HepG2 (cell line): ENCODE results near the gene POLR1D. TPM values are rescaled to one million over a fixed set of nuclear protein-coding genes. Genes with fewer than 3 reads are reported as not detected.

ENCODE experiments used
- ESRRA ChIP-seq: sonication (generic); formaldehyde crosslinking; IDR thresholded peaks from 2 replicates; pipeline ENCODE4 v1.5.1; 2020; ENCODE audit warnings: mild to moderate bottlenecking, low read depth, missing genetic modification reagents
- HNF4A ChIP-seq: sonication (generic); formaldehyde crosslinking; IDR thresholded peaks from 2 replicates; pipeline ENCODE4 v1.4.0; 2020; ENCODE audit warnings: missing genetic modification reagents
- MIER2 ChIP-seq: IDR thresholded peaks from 2 replicates; pipeline ENCODE4 v1.6.1; 2016; ENCODE audit warnings: missing biosample characterization, missing genetic modification reagents
- NFYC ChIP-seq: IDR thresholded peaks from 2 replicates; pipeline ENCODE4 v1.6.1; 2016; ENCODE audit warnings: missing genetic modification reagents, missing compliant biosample characterization
- NR2F6 ChIP-seq, 2 experiments: IDR thresholded peaks; 2 replicates each; pipeline ENCODE4 v1.6.1; 2016; ENCODE audit warnings: antibody characterized with exemption in 1 of 2, mild to moderate bottlenecking in 1 of 2
- PAX8 ChIP-seq: sonication (generic); formaldehyde crosslinking; IDR thresholded peaks from 2 replicates; pipeline ENCODE4 v1.8.0; 2022; ENCODE audit warnings: mild to moderate bottlenecking, missing genetic modification reagents, borderline replicate concordance
- SP5 ChIP-seq: IDR thresholded peaks from 2 replicates; pipeline ENCODE4 v1.6.1; 2016; ENCODE audit warnings: low read depth, borderline replicate concordance
- TARDBP ChIP-seq: sonication (generic); formaldehyde crosslinking; IDR thresholded peaks from 2 replicates; pipeline ENCODE4 v1.8.0; 2022; ENCODE audit warnings: mild to moderate bottlenecking, missing genetic modification reagents
- TEF ChIP-seq: sonication (generic); formaldehyde crosslinking; IDR thresholded peaks from 2 replicates; pipeline ENCODE4 v1.5.0; 2020; ENCODE audit warnings: missing genetic modification reagents
- WIZ ChIP-seq: sonication (generic); formaldehyde crosslinking; IDR thresholded peaks from 2 replicates; pipeline ENCODE4 v1.5.1; 2020; ENCODE audit warnings: mild to moderate bottlenecking, missing genetic modification reagents
- ZFP41 ChIP-seq: sonication (generic); formaldehyde crosslinking; IDR thresholded peaks from 2 replicates; pipeline ENCODE4 v1.4.0; 2020; ENCODE audit warnings: mild to moderate bottlenecking, missing genetic modification reagents, borderline replicate concordance
- ZMYM3 ChIP-seq: sonication (generic); formaldehyde crosslinking; IDR thresholded peaks from 2 replicates; pipeline ENCODE4 v1.5.1; 2020; ENCODE audit warnings: mild to moderate bottlenecking, missing genetic modification reagents
- ZNF234 ChIP-seq: sonication (generic); formaldehyde crosslinking; conservative IDR thresholded peaks from 2 replicates; pipeline ENCODE4 v1.5.1; 2020; ENCODE audit warnings: mild to moderate bottlenecking, missing genetic modification reagents
- ZNF547 ChIP-seq: sonication (generic); formaldehyde crosslinking; IDR thresholded peaks from 2 replicates; pipeline ENCODE4 v1.5.1; 2020; ENCODE audit warnings: mild to moderate bottlenecking, missing genetic modification reagents
- ZNF800 ChIP-seq: sonication (generic); formaldehyde crosslinking; IDR thresholded peaks from 2 replicates; pipeline ENCODE4 v1.4.0; 2020; ENCODE audit warnings: missing genetic modification reagents
- polyA plus RNA-seq, 8 experiments: library from polyadenylated mRNA; depleted of rRNA in 3 of 8; stranded (reverse) in 7 of 8; unstranded in 1 of 8; fragments of >200 nt; fragmentation: Illumina TruSeq in 4 of 8; extraction: Trizol in 4 of 8; gene quantifications; 2 replicates each; pipeline versions ENCODE4 v1.2.1 to v1.2.3, GENCODE V29; 2011 to 2016; ENCODE audit warnings: low read depth in 4 of 8, missing spikeins in 1 of 8, mixed read lengths in 1 of 8; ENCODE audit not compliant: insufficient read depth in 1 of 8
- total RNA-seq, 5 experiments: library from RNA; depleted of rRNA; stranded (reverse); fragments of >200 nt; fragmentation: Illumina TruSeq; extraction: Trizol; gene quantifications; 2 replicates each; pipeline ENCODE4 v1.2.3, GENCODE V29; 2016; ENCODE audit warnings: low read depth in 1 of 5
- TF ChIP-seq, protein P1 (sequence below): sonication (generic); formaldehyde crosslinking; IDR thresholded peaks from 2 replicates; pipeline ENCODE4 v1.4.0; 2020; ENCODE audit warnings: mild to moderate bottlenecking, missing genetic modification reagents, borderline replicate concordance
- TF ChIP-seq, protein P2 (sequence below): sonication (generic); formaldehyde crosslinking; IDR thresholded peaks from 2 replicates; pipeline ENCODE4 v1.5.0; 2020; ENCODE audit warnings: mild to moderate bottlenecking, missing genetic modification reagents, borderline replicate concordance
- TF ChIP-seq, protein P3 (sequence below): sonication (generic); formaldehyde crosslinking; IDR thresholded peaks from 2 replicates; pipeline ENCODE4 v1.4.0; 2020; ENCODE audit warnings: missing genetic modification reagents

The POLR1D gene
- total and polyA plus RNA-seq, 2 of the 13 experiments (the other 11 are each of a cell fraction or from before 2014, with no cell fraction given) = 183 to 490 TPM

DNA sequence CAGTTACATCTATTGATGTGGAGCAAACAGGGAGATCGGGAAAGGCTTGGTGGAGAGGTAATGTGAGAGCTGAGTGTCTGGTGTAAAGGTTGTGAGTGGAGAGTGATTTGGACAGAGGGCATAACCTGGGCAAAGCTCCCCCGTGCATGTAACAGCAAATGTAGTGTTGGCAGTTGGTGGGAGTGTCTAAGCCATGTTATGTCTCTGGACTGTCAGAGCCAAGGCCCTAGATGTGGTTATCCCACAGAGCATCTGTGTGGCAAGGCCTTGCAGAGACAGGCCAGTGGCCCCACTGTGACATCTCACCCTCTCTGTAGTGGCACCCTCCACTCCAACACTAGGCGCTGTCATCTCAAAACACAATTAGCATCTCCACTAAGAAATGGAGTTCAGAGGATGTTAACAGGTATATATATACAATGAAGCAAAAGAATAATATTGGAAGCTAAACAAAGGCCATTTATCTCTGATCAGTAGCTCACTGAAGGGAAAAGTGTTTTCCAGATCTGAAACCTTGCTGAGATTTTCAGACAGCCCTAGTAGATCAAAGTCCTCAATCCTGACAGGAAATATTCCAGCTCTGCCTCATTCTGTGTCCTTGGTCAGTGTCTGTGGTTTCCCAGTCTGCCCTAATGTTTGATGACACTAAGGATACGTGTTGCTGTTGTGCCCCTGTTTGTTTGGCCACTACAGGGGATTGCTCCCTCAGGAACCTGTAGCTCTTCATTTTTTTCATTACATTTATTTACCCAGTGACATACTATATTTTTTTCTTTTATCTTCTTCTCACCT, 20.2 kb downstream of the POLR1D start (continued):
- TF ChIP-seq, protein P1, sequence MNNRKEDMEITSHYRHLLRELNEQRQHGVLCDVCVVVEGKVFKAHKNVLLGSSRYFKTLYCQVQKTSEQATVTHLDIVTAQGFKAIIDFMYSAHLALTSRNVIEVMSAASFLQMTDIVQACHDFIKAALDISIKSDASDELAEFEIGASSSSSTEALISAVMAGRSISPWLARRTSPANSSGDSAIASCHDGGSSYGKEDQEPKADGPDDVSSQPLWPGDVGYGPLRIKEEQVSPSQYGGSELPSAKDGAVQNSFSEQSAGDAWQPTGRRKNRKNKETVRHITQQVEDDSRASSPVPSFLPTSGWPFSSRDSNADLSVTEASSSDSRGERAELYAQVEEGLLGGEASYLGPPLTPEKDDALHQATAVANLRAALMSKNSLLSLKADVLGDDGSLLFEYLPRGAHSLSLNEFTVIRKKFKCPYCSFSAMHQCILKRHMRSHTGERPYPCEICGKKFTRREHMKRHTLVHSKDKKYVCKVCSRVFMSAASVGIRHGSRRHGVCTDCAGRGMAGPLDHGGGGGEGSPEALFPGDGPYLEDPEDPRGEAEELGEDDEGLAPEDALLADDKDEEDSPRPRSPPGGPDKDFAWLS (CRISPR knock-in tag) = no peak
- TF ChIP-seq TARDBP (peak; percentile 55; the same call in 1 of the 2 replicates), SP5 (CRISPR knock-in tag) (no peak), WIZ (CRISPR knock-in tag) (no peak), ZNF547 (CRISPR knock-in tag) (no peak), ZFP41 (CRISPR knock-in tag) (no peak), MIER2 (CRISPR knock-in tag) (0 out of 2 replicates have a peak, but pooled peaks have one; percentile 14), ZNF234 (CRISPR knock-in tag) (no peak), ZNF800 (peak; percentile 43; the same call in 1 of the 2 replicates), TEF (CRISPR knock-in tag) (no peak), NR2F6 (IDR thresholded peaks at IDR 0.05) (peak; percentile 42; the same call in 1 of the 2 replicates), NR2F6 (CRISPR knock-in tag; IDR thresholded peaks at IDR 0.05) (peak; percentile 43; the same call in 1 of the 2 replicates), HNF4A (CRISPR knock-in tag) (peak; percentile 89), PAX8 (CRISPR knock-in tag) (no peak), ESRRA (CRISPR knock-in tag) (0 out of 2 replicates have a peak, but pooled peaks have one; percentile 54), ZMYM3 (CRISPR knock-in tag) (0 out of 2 replicates have a peak, but pooled peaks have one; percentile 48), NFYC (CRISPR knock-in tag) (no peak)
- TF ChIP-seq, protein P2, sequence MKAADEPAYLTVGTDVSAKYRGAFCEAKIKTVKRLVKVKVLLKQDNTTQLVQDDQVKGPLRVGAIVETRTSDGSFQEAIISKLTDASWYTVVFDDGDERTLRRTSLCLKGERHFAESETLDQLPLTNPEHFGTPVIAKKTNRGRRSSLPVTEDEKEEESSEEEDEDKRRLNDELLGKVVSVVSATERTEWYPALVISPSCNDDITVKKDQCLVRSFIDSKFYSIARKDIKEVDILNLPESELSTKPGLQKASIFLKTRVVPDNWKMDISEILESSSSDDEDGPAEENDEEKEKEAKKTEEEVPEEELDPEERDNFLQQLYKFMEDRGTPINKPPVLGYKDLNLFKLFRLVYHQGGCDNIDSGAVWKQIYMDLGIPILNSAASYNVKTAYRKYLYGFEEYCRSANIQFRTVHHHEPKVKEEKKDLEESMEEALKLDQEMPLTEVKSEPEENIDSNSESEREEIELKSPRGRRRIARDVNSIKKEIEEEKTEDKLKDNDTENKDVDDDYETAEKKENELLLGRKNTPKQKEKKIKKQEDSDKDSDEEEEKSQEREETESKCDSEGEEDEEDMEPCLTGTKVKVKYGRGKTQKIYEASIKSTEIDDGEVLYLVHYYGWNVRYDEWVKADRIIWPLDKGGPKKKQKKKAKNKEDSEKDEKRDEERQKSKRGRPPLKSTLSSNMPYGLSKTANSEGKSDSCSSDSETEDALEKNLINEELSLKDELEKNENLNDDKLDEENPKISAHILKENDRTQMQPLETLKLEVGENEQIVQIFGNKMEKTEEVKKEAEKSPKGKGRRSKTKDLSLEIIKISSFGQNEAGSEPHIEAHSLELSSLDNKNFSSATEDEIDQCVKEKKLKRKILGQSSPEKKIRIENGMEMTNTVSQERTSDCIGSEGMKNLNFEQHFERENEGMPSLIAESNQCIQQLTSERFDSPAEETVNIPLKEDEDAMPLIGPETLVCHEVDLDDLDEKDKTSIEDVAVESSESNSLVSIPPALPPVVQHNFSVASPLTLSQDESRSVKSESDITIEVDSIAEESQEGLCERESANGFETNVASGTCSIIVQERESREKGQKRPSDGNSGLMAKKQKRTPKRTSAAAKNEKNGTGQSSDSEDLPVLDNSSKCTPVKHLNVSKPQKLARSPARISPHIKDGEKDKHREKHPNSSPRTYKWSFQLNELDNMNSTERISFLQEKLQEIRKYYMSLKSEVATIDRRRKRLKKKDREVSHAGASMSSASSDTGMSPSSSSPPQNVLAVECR (CRISPR knock-in tag) = peak; percentile 24; the same call in 1 of the 2 replicates
- TF ChIP-seq, protein P3, sequence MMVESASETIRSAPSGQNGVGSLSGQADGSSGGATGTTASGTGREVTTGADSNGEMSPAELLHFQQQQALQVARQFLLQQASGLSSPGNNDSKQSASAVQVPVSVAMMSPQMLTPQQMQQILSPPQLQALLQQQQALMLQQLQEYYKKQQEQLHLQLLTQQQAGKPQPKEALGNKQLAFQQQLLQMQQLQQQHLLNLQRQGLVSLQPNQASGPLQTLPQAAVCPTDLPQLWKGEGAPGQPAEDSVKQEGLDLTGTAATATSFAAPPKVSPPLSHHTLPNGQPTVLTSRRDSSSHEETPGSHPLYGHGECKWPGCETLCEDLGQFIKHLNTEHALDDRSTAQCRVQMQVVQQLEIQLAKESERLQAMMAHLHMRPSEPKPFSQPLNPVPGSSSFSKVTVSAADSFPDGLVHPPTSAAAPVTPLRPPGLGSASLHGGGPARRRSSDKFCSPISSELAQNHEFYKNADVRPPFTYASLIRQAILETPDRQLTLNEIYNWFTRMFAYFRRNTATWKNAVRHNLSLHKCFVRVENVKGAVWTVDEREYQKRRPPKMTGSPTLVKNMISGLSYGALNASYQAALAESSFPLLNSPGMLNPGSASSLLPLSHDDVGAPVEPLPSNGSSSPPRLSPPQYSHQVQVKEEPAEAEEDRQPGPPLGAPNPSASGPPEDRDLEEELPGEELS (CRISPR knock-in tag) = peak; percentile 93
